Panc1 (cell line): ENCODE measurements around the gene RNF144A.

ENCODE experiments used
- POLR2AphosphoS5 ChIP-seq: IDR thresholded peaks from 2 replicates; pipeline ENCODE4 v1.6.1; 2012; ENCODE audit warnings: mild to moderate bottlenecking, low read depth, low read length, moderate library complexity
- SIN3A ChIP-seq: IDR thresholded peaks from 2 replicates; pipeline ENCODE4 v1.6.1; 2012; ENCODE audit warnings: low read depth, mild to moderate bottlenecking, low read length, moderate library complexity, borderline replicate concordance; ENCODE audit not compliant: insufficient read depth
- TF ChIP-seq, protein P1 (sequence below): fragments of 450-650 bp; IDR thresholded peaks from 2 replicates; pipeline ENCODE4 v1.5.1; 2017; ENCODE audit warnings: mild to moderate bottlenecking

DNA sequence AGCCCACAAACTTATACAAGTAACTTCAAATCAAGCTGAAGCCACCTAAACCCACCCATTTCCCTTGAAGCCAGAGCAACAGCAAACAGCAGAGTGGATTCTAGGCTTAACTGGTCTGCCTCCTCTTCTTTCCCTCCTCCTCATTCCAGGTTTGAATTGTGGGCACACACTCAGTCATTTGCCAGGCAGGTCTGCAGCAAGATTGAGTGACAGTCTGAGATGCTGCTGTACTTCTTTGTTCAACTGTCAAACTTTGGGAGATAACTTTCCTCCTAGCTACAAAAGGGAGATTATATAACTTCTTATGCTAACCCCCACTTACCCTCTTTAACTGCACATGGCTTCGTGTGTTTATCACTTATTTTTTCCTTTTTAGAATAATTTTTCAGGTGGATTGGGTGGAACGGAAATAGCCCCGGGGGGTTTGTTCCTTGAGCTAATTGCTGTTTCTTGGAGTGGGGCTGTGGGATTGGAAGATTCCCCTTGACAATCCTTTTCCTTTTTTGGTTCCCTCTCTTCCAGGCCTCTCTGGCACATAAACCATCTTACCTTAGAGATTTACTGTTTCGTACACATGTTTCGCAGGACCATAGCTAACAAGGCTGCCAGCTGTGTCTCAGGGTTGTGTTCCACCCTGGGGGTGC, 55.0 kb downstream of the RNF144A start:
- TF ChIP-seq, protein P1, sequence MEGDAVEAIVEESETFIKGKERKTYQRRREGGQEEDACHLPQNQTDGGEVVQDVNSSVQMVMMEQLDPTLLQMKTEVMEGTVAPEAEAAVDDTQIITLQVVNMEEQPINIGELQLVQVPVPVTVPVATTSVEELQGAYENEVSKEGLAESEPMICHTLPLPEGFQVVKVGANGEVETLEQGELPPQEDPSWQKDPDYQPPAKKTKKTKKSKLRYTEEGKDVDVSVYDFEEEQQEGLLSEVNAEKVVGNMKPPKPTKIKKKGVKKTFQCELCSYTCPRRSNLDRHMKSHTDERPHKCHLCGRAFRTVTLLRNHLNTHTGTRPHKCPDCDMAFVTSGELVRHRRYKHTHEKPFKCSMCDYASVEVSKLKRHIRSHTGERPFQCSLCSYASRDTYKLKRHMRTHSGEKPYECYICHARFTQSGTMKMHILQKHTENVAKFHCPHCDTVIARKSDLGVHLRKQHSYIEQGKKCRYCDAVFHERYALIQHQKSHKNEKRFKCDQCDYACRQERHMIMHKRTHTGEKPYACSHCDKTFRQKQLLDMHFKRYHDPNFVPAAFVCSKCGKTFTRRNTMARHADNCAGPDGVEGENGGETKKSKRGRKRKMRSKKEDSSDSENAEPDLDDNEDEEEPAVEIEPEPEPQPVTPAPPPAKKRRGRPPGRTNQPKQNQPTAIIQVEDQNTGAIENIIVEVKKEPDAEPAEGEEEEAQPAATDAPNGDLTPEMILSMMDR, result no peak
- no peak for TF ChIP-seq POLR2AphosphoS5
- TF ChIP-seq SIN3A, result no peak
